GM19023 (cell line): ENCODE measurements around the gene RIC3.

ENCODE experiments used
- ATAC-seq: cut with Tn5 transposase; IDR thresholded peaks from one replicate; pipeline ENCODE4 v1.9.1; 2021; ENCODE audit warnings: mild to moderate bottlenecking, moderate library complexity; ENCODE audit not compliant: unreplicated experiment

Gene RIC3

GRCh38 chr11:8069771-8070170, 99.1 kb downstream of the RIC3 start:
- no peak for ATAC-seq

DNA sequence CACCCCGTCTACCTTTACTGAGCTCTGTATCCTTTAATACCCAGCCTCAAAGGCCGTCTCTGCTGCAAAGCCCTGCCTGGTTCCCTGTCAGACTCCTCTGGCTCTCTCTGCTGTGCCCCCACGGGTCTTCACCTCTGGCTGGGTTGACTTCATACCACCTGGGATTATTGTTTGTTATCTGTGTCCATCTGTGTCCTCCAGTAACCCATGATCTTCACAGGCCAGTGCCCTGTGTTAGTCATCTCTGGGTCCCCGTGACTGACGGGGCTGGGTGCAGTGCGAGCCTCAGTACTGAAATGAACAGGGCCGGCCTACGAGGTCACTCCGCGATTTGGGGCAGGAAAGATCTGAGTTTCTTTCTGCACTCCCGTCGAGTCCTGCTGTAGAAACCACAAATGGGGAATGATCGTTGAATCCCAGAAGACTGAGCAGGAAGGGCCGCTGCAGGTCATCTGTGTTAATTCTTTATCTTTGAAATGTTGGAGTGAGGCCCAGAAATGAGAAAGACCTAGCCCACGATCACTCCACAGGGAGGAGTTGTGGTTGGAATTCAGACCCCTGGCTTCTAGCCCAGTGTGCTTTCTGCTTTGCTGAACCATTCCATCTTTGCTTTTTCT, 100.1 kb downstream of the RIC3 start:
- ATAC-seq, result no peak

DNA sequence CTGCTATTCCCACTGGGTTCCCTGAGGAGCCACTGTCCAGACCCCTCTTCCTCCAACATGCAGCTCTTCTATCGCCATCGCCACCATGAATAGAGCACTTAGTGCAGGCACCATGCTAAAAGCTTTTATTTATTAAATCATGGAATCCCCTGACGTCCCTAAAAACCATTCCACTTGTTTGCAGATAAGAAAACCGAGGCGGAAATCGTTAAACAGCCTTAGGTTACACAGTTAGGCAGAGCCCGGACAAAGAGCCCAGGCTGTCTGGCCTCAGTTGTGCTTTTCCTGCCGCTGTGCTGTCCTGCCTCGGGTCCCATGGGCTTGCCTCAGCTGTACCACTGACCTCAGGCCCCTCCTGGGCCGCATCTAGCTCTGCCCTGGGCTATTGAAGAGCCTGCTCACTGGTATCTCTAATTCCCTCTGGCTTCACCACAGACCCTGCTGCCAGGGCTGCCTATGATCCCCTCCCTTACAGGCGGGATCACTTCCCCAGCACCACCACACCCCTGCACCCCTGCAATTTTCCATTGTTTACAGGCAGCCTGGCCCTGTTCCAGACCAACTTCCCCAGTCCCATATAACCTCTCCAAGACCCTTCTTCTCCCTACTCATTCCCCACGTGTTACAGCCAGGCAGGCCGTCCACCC, 100.8 kb downstream of the RIC3 start:
- no peak for ATAC-seq

GRCh38 chr11:8067567-8067928, 101.3 kb downstream of the RIC3 start:
- ATAC-seq, result no peak

- ATAC-seq, result no peak
Observed at GRCh38 chr11:8066911-8067455, 101.8 kb downstream of the RIC3 start.

- ATAC-seq, result no peak
Observed at GRCh38 chr11:8066036-8066910, 102.6 kb downstream of the RIC3 start.

DNA sequence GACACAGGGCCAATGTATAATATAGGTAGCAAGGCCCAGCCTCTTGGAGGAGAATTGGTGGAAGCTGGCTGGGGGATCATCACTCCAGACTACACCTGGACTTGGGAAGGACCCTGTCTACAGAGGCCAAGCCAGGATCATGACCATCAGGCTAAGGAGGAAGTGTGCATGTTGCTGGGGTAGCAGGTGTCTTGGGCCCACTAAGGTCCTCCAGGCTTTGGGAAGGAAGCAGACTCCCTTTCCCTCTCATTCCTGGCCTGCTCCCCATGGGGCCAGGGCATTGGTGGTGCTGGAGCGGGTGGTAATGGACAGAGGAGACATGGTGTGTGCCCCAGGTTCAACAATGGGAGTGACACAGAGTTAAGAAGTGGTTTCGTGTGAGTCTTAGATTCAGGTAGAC, 103.8 kb downstream of the RIC3 start:
- ATAC-seq, result no peak

GRCh38 chr11:8063324-8063723, 105.5 kb downstream of the RIC3 start:
- no peak for ATAC-seq

GRCh38 chr11:8062781-8063257, 106.0 kb downstream of the RIC3 start:
- ATAC-seq, result no peak

- ATAC-seq, result no peak
Observed at GRCh38 chr11:8061555-8062428, 107.0 kb downstream of the RIC3 start.

GRCh38 chr11:8060801-8061554, 107.8 kb downstream of the RIC3 start:
- no peak for ATAC-seq

DNA sequence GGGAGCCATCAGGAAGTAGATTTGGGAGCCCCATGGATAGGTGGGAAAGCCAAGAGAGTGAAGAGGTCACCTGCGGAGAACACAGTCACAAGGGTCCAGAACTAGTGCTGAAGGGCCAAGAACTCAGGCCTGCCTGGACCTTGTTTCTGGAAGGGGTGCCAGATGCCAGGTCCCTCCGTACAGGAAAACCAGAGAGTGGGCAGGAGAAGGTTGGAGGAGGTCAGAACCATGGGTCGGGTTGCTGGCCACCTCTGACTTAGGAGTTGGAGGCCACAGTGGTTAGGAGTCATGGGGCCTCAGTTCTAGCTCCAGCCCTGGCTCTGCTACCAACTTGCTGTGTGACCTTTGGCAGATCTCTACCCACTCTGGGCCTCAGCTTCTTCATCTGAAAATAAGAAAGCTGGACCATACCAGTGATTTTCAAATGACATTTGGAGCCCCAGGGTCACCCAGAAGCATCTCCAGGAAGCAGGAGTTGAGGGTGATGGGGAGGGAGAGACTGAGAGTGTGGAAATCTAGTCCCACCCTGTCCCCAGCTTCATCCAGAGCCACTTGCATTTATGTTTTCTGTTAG, 108.6 kb downstream of the RIC3 start:
- ATAC-seq, result no peak

GRCh38 chr11:8059571-8060011, 109.2 kb downstream of the RIC3 start:
- no peak for ATAC-seq

DNA sequence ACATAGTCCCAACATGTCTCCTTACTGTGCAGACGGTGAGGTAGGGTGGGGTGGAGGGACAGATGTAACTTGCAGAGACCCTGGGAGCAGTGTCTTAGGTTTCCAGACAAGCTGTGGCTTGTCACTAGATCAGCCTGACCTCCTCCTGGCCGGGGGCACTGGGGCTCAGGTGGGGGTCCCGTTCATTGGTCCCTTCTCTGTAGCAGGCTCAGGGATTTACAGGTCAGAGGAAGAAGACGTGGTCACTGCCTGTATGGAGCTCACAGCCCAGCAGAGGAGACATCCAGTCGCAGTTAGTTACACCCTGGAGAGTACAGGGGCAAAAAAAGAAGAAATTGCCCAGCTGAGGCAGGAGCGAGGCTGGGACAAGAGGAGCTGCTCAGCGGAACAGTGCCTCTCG, 109.8 kb downstream of the RIC3 start:
- no peak for ATAC-seq

DNA sequence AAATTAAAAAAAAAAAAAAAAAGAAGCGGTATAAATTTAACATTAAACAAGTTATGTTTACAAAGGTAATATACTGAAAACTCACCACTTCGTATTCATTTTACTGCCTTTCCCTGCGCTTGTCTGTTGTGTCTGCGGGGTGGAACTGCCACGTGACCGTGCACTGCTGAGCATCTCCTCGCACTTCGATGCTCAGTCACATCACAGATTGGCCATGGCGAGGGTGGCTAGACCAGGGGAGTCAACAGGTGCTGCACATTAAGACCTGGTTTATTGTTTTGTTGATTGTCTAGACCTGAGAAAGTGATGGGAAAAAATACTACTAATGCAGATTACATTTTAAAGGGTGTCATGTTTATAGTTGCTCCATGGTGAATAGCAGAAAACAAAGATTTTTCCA, 110.6 kb downstream of the RIC3 start:
- no peak for ATAC-seq

DNA sequence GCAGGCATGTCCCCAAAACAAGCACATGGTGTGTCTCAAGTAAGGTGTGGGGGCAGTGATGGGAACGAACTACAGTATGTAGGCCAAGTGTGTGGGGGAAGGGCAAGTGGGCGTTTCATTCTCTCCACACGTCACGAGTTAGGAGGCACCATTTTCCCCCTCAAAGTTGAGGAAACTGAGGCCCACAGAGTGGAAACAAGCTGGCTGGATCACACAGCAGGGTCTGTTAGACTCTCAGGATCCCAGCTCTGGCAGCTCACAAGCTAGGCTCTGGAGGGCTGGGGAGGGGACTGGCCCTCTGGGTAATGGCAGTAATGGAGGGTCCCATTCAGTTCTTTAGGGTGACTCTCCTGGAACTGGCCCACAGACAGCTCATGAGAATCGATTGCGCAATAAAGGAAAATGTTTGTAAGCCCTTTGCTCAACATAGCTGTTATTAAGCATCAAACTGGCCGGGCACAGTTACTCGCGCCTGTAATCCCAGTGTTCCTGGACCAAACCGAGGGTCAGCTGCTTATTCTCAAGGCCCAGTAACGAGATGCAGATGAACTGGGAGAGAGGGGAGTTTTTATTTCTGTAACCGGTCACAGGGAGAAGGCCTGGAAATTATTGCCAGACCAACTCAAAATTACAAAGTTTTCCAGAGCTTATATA, 111.9 kb downstream of the RIC3 start:
- ATAC-seq, result no peak
